IMR-90 (cell line): Measurements from ENCODE around the gene MAFF. TPM values are rescaled to one million over a fixed set of nuclear protein-coding genes. Genes with fewer than 3 reads are reported as not detected.

ENCODE experiments used
- ATAC-seq: fragments of 200-7000 bp; cut with Tn5 transposase; 2 replicates; pipeline ENCODE4 v1.9.1; 2020; ENCODE audit warnings: low read depth, mild to moderate bottlenecking, moderate library complexity
- BruUV-seq: library from RNA; stranded (reverse); fragments of 400-500 nt; replicated peaks from 2 replicates; lab custom pipeline; 2021; lab: Mats Ljungman, UMichigan
- CTCF ChIA-PET: fragments of 300-600 bp; formaldehyde crosslinking; extraction: SDS; loops from one replicate; lab custom pipeline; 2021; ENCODE audit warnings: antibody characterized with exemption; lab: Yijun Ruan, JAX
- POLR2A ChIA-PET: fragments of 300-600 bp; sonication (Branson Sonifier 250); formaldehyde crosslinking; loops from one replicate; lab custom pipeline; 2022; ENCODE audit warnings: antibody characterized with exemption; ENCODE audit not compliant: unreplicated experiment; lab: Charles Lee
- DNase-seq: peaks from one replicate; pipeline ENCODE4 v3.0.0; 2013
- H2AFZ ChIP-seq: replicated peaks from 2 replicates; pipeline ENCODE3; 2013; ENCODE audit warnings: low read length, mild to moderate bottlenecking; ENCODE audit not compliant: poor library complexity
- H2AK5ac ChIP-seq: 2 replicates; pipeline ENCODE4 v1.6.1; 2013; ENCODE audit warnings: low read depth, low read length, inconsistent platforms
- H2AK9ac ChIP-seq: replicated peaks from 2 replicates; pipeline ENCODE3; 2013; ENCODE audit warnings: mild to moderate bottlenecking, low read depth, low read length, moderate library complexity; ENCODE audit not compliant: poor library complexity
- H2BK120ac ChIP-seq: 2 replicates; pipeline ENCODE4 v1.6.1; 2013; ENCODE audit warnings: low read depth, low read length, inconsistent platforms
- H2BK15ac ChIP-seq: 3 replicates; pipeline ENCODE4 v1.6.1; 2013; ENCODE audit warnings: low read depth, low read length, inconsistent platforms
- H2BK20ac ChIP-seq: 2 replicates; pipeline ENCODE4 v1.6.1; 2013; ENCODE audit warnings: low read depth, mild to moderate bottlenecking, inconsistent platforms, low read length, moderate library complexity
- H2BK5ac ChIP-seq: 2 replicates; pipeline ENCODE4 v1.6.1; 2013; ENCODE audit warnings: mild to moderate bottlenecking, low read depth, low read length, inconsistent platforms; ENCODE audit not compliant: poor library complexity, severe bottlenecking
- H3K14ac ChIP-seq: replicated peaks from 2 replicates; pipeline ENCODE4 v1.6.1; 2013; ENCODE audit warnings: low read depth, low read length, inconsistent platforms
- H3K18ac ChIP-seq: 2 replicates; pipeline ENCODE4 v1.6.1; 2013; ENCODE audit warnings: low read depth, low read length, control low read depth
- H3K23ac ChIP-seq: 2 replicates; pipeline ENCODE4 v1.6.1; 2013; ENCODE audit warnings: low read depth, low read length, inconsistent platforms
- H3K27ac ChIP-seq: 2 replicates; pipeline ENCODE4 v1.5.1; 2013; ENCODE audit warnings: mild to moderate bottlenecking, control low read depth, low read length; ENCODE audit not compliant: insufficient read depth
- H3K27me3 ChIP-seq: 2 replicates; pipeline ENCODE4 v1.6.1; 2013; ENCODE audit warnings: low read length; ENCODE audit not compliant: control insufficient read depth, insufficient read depth
- H3K36me3 ChIP-seq: 2 replicates; pipeline ENCODE4 v1.6.1; 2013; ENCODE audit warnings: low read length, mixed read lengths; ENCODE audit not compliant: control insufficient read depth, insufficient read depth
- H3K4ac ChIP-seq: 2 replicates; pipeline ENCODE4 v1.6.1; 2013; ENCODE audit warnings: low read depth, low read length, inconsistent platforms
- H3K4me1 ChIP-seq: 2 replicates; pipeline ENCODE4 v1.6.1; 2013; ENCODE audit warnings: low read length, mixed read lengths; ENCODE audit not compliant: control insufficient read depth, insufficient read depth
- H3K4me2 ChIP-seq: 2 replicates; pipeline ENCODE4 v1.6.1; 2013; ENCODE audit warnings: low read depth, mild to moderate bottlenecking, control low read depth, low read length, moderate library complexity
- H3K4me3 ChIP-seq: 2 replicates; pipeline ENCODE4 v1.5.1; 2013; ENCODE audit warnings: low read depth, mild to moderate bottlenecking, control low read depth, low read length, moderate library complexity; ENCODE audit not compliant: insufficient read depth
- H3K56ac ChIP-seq: 2 replicates; pipeline ENCODE4 v1.6.1; 2013; ENCODE audit warnings: low read length, inconsistent platforms; ENCODE audit not compliant: insufficient read depth; ENCODE audit errors: extremely low read depth
- H3K79me1 ChIP-seq, 2 experiments: 2 replicates each; pipeline ENCODE4 v1.6.1; 2013; ENCODE audit warnings: low read length in 2 of 2, inconsistent platforms in 1 of 2, low read depth in 1 of 2
- H3K9ac ChIP-seq: 2 replicates; pipeline ENCODE4 v1.6.1; 2013; ENCODE audit warnings: low read depth, low read length, control low read depth
- H3K9me1 ChIP-seq: 2 replicates; pipeline ENCODE4 v1.6.1; 2013; ENCODE audit warnings: low read length, inconsistent platforms; ENCODE audit not compliant: insufficient read depth
- H3K9me3 ChIP-seq: 2 replicates; pipeline ENCODE4 v1.6.1; 2013; ENCODE audit warnings: low read length; ENCODE audit not compliant: control insufficient read depth, insufficient read depth
- H4K20me1 ChIP-seq: 2 replicates; pipeline ENCODE4 v1.6.1; 2013; ENCODE audit warnings: low read length, inconsistent platforms; ENCODE audit not compliant: insufficient read depth
- H4K5ac ChIP-seq: 2 replicates; pipeline ENCODE4 v1.6.1; 2013; ENCODE audit warnings: mild to moderate bottlenecking, low read depth, low read length, control low read depth
- H4K8ac ChIP-seq, 2 experiments: 2 replicates each; pipeline ENCODE4 v1.6.1; 2013; ENCODE audit warnings: low read depth in 2 of 2, low read length in 2 of 2, control low read depth in 1 of 2, inconsistent platforms in 1 of 2
- H4K91ac ChIP-seq: 2 replicates; pipeline ENCODE4 v1.6.1; 2013; ENCODE audit warnings: low read depth, low read length, inconsistent platforms; ENCODE audit not compliant: insufficient read depth
- POLR2A ChIP-seq: IDR thresholded peaks from 2 replicates; pipeline ENCODE4 v1.6.1; 2012; ENCODE audit warnings: mild to moderate bottlenecking, low read depth, low read length
- RCOR1 ChIP-seq: IDR thresholded peaks from 2 replicates; pipeline ENCODE4 v1.6.1; 2012; ENCODE audit warnings: mild to moderate bottlenecking, low read length, improper control_type of control experiment; ENCODE audit not compliant: insufficient replicate concordance
- WGBS, 2 experiments: methylation state at CpG; one replicate each; pipeline versions ENCODE4 v1.1.5 to v1.1.7; 2013; ENCODE audit warnings: missing lambda C conversion rate in 2 of 2; ENCODE audit not compliant: insufficient read length in 1 of 2; ENCODE audit errors: extremely low coverage in 2 of 2; 5-methylcytosine and 5-hydroxymethylcytosine counted together
- dilution Hi-C: fragments of 300-500 bp; cut with HindIII; formaldehyde crosslinking; loops from one replicate; pipeline ENCODE4 v1.14.3; 2018; ENCODE audit warnings: low sequenced_read_pairs; ENCODE audit not compliant: unreplicated experiment
- in situ Hi-C: fragments of 300-500 bp; cut with MboI; formaldehyde crosslinking; loops from 3 replicates; pipeline ENCODE4 v1.14.3; 2019; ENCODE audit warnings: low sequenced_read_pairs, inconsistent platforms, mixed read lengths
- intact Hi-C: fragments of 100-400 bp; cut with micrococcal nuclease; formaldehyde crosslinking; loops from 2 replicates; pipeline ENCODE4 v1.10.0; 2022
- polyA plus RNA-seq, 3 experiments: library from polyadenylated mRNA; depleted of rRNA; stranded (reverse); fragments of >200 nt; gene quantifications; 2 replicates each; pipeline ENCODE4 v1.2.3, GENCODE V29; 2012; ENCODE audit warnings: low replicate concordance in 1 of 3
- total RNA-seq: library from RNA; depleted of rRNA; stranded (reverse); fragments of >200 nt; gene quantifications from 2 replicates; pipeline ENCODE4 v1.2.3, GENCODE V29; 2012

The MAFF gene
- total and polyA plus RNA-seq, 2 of the 4 experiments (the other 2 are of a cell fraction), result 18.3 to 25.9 TPM

DNA sequence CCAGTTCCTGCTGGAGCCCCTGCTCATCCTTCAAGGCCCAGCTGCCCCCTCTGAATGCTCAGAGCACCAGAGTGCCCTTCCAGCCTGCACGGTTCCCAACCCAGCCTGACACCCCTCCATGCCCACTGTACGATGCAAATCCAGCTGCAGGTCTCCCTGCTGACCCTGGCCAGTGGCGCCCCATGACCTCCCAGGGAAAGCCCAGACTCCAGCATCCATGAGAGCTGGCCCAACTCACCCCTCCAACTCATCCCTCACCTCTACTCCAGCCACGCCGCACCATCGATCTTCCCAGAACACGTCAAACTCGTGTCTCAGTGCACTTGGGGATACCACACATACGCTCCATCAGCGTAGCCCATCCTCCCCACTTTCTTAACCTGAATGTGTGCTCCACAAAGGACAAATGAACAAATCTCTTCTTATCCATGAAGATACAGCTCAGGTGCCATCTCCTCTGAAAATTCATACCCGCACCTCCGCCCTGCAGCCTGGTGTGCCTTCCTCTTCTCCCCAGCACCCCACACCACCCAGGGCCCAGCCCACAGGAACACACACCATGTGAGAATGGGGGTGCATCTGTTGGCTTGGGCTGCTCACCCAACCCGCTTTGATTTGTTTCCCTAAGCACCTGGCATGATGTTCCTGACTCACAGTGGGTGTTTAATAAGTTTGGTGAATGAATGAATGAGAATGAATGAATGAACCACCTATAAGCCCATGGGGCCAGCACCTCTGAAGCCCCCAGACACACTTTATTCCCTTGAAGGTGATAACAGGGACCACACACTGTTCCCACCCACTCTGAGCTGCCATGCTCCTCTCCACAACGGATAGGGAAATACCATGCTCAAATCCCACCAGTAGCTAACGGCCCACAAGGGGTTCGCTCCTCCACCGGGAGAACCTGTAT lies 26.3 kb upstream of the MAFF start:
- peak overlapping the region; percentile 93 for H2BK20ac ChIP-seq
- H3K27ac ChIP-seq, result peak overlapping the region; percentile 70
- in situ Hi-C loops (no loop called here), dilution Hi-C loops (no loop called here), intact Hi-C loops (no loop called here)
- H2BK15ac ChIP-seq, result peak overlapping the region; percentile 82; the same call in 2 of the 3 replicates
- H2BK5ac ChIP-seq, result peak overlapping the region; percentile 65
- peak overlapping the region; percentile 30 to 64 for H4K8ac ChIP-seq
- DNase-seq (no peak), ATAC-seq (no peak)
- peaks cover 0 to 29% of the 10 kb centered on the region in 2 experiments; a peak in 1 of 4 replicates for H3K79me1 ChIP-seq
- H3K4me3 ChIP-seq, result no peak overlapping the region
- peak overlapping the region; percentile 94 for H2BK120ac ChIP-seq
- CTCF ChIA-PET, result interaction anchor here (0.6 to 1.0 kb wide), 3 partner anchors 27 to 60 kb away, joined by 3 to 4 read pairs (median 4); partner anchors contain the start of gene MAFF
- peak overlapping the region; percentile 64 for H3K14ac ChIP-seq
- H2AFZ ChIP-seq, result peak overlapping the region; percentile 82
- H3K9ac ChIP-seq, result no peak overlapping the region
- BruUV-seq, result no TSS peak
- peak overlapping the region; percentile 91 for H3K4ac ChIP-seq
- peaks cover 28% of the 10 kb centered on the region for H3K9me1 ChIP-seq
- peak overlapping the region; percentile 79 for H2AK9ac ChIP-seq
- peak overlapping the region; percentile 32; the same call in 1 of the 2 replicates for H4K5ac ChIP-seq
- peak overlapping the region; percentile 36 for H3K23ac ChIP-seq
- 85% methylated on average over 13 of the region's 17 CpGs; no CpG with 5 or more reads in 1 of the 2 experiments for WGBS, 2 experiments
- peak; percentile 41; the same call in 1 of the 2 replicates for TF ChIP-seq POLR2A
- TF ChIP-seq RCOR1, result no peak
- H3K36me3 ChIP-seq, result no peaks in the 10 kb centered on the region
- peaks cover 30% of the 10 kb centered on the region for H3K4me1 ChIP-seq
- POLR2A ChIA-PET, result no interaction called here
- peak overlapping the region; percentile 87 for H4K91ac ChIP-seq
- H3K9me3 ChIP-seq, result no peaks in the 10 kb centered on the region
- peak overlapping the region; percentile 84 for H2AK5ac ChIP-seq
- H3K4me2 ChIP-seq, result no peak overlapping the region; the same call in 1 of the 2 replicates
- H3K18ac ChIP-seq, result peak overlapping the region; percentile 50
- H3K56ac ChIP-seq, result no peak overlapping the region
- H4K20me1 ChIP-seq, result no peaks in the 10 kb centered on the region; the same call in 1 of the 2 replicates
- H3K27me3 ChIP-seq, result no peaks in the 10 kb centered on the region
